NCI-H748 treated with DMSO at 0.1 percent for 48 hours (cell line): ENCODE measurements around the gene SLC51A.
"Not testable (repeated sequence)": the region's sequence is repeated elsewhere in the genome, so short reads cannot be mapped to it uniquely, and the experiment has no call there.

Source experiments
- DNase-seq: peaks from one replicate; lab custom pipeline; 2025; lab: John Stamatoyannopoulos, UW

SLC51A gene

DNA sequence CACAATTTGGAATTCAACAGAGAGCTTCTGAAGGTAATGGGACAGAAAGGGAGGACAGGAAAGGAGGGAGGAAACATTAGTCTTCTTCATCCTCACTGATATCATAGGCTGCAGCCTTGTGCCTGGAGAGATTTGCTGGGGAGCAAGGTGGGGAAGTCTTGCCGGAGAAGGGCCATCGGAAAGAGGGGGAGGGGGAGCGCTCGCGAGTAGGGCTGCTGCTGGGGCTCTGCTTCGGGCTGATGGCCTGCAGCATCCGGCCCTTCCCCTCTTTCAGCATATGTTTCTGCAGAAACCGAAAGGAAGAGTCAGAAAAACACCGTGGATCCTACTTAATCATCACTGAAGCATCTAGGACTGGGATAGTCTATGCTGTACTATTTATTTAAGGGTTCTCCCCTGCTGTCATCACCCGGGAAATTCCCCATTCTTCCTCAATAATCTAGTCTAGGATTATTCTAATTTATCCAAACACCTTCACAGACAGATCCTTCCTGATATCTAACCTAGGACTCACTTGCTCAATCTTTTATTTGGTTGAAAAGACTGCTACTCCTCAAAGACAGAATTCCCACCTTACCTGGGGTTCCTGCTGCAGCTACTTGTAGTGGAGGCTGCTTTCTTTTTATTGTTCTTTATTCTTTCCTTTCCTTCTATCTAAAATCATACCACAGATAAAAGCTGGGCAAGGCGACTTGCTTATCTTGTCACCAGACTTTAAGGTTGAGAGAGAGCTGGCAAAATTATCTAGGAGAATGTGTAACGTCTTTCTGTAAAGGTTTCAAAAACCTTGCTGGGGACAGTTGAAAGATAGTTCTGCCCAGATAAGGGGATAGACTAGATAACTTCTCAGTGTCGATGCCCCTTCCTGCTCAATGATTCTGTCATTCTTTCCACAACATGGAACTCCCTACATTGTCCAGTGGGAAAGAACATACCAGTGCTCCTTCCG lies 22.6 kb downstream of the SLC51A start:
- no peak for DNase-seq

DNA sequence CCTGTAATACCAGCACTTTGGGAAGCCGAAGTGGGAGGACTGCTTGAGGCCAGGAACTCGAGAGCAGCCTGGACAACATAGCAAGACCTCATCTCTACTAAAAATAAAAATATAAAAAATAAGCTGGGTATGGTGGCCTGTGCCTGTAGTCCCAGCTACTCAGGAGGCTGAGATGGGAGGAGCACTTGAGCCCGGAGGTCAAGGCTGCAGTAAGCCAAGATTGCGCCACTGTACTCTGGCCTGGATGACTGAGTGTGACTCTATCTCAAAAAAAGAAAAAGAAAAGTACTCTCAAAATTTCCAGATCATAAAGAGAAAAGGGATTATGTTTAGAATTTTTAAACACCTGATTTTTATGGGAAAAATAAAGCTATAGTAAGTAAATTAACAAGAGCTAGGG lies 24.1 kb downstream of the SLC51A start:
- no peak for DNase-seq

DNA sequence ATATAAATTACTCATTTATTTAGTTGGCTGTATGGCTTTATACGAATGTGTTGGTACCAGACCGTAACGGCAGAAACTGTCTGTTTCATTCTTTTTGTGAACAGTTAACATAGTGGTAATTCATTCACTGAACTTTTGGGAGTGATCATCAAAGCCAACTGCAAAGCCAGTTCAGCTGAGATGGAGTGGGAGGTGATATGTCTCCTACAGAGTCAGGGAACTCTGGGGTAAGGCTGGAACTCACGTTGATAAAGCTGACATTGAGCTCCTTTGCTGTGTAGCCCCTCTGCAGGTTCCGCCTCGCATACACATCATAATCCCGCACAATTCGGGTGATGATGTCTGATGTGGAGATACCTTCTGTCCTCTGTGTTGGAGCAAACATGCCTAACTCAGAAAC lies 25.4 kb downstream of the SLC51A start:
- DNase-seq, result no peak

DNA sequence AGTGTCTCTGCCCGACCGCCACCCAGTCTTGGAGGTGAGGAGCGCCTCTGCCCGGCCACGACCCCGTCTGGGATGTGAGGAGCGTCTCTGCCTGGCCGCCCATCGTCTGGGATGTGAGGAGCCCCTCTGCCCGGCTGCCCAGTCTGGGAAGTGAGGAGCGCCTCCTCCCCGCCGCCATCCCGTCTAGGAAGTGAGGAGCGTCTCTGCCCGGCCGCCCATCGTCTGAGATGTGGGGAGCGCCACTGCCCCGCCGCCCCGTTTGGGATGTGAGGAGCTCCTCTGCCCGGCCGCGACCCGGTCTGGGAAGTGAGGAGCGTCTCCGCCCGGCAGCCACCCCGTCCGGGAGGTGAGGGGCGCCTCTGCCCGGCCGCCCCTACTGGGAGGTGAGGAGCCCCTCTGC lies 27.8 kb downstream of the SLC51A start:
- not testable (repeated sequence) for DNase-seq

DNA sequence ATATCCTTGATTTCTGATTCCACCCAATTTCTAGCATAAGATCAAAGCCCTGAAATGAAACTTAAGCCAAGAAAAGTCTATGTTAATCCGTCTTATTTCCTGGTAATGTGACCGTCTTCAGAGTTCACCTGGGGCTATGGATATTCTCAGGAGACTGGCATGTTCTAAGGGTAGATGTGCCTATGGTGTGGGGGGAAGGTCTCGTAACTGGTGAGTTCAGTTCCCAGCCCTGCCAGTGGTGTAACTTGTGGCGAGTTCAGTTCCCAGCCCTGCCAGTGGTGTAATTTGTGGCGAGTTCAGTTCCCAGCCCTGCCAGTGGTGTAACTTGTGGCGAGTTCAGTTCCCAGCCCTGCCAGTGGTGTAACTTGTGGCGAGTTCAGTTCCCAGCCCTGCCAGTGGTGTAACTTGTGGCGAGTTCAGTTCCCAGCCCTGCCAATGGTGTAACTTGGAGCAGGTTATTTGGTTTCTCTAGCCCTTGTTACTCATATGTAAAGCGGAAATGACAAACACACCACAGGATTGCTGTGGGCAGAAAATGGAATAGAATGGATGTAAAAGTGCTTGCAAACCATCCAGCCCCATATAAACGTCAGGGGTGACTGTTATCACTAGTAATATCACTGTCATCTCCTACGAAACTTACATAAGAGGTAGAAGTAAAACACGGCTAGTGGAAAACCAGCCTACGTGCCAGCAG lies 30.4 kb downstream of the SLC51A start:
- no peak for DNase-seq

DNA sequence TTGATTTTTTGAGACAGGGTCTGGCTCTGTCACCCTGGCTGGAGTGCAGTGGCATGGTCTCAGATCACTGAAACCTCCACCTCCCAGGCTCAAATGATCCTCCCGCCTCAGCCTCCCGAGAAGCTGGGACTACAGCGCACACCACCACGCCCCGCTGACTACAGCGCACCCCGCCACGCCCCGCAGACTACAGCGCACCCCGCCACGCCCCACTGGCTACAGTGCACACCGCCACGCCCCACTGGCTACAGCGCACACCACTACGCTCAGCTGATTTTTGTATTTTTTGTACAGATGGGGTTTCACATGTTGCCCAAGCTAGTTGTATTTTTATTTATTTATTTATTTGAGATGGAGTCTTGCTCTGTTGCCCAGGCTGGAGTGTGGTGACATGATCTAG lies 35.6 kb downstream of the SLC51A start:
- DNase-seq, result no peak

DNA sequence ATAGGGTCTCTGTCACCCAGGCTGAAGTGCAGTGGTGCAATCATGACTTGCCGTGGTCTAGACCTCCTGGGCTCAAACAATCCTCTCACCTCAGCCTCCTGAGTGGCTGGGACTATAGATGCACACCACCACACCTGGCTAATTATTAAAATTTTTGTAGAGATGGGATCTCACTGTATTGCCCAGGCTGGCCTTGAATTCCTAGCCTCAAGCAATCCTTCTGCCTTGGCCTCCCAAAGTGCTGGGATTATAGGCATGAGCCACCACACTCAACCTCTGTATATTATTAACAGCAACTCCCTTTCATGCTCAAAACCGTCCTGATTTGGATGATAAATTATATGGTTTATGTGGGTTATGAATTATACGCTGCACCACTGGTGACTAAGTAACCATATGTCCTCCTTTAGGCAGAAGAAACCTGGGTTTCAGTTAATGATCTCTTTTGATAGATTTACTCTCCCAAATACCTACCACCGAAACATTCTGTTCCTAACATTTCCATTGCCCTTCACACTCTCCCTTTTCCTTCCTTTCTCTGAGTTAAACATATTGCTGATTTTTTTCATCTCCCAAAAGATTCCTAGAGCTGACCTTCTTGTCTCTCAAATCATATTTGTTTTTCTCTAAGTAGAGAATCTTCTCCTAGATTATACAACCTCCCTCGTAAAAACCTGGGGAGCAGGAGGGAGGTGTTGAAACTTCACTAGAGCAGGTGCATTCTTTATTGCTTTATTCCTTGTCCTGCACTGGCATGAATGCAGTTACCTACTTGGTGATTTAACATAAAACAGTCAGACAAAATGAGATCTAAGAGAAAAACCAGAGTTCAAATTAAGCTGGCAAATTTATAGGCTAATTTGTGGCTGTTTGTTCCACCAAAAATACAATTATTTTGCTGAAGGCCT lies 38.3 kb downstream of the SLC51A start:
- DNase-seq, result no peak

DNA sequence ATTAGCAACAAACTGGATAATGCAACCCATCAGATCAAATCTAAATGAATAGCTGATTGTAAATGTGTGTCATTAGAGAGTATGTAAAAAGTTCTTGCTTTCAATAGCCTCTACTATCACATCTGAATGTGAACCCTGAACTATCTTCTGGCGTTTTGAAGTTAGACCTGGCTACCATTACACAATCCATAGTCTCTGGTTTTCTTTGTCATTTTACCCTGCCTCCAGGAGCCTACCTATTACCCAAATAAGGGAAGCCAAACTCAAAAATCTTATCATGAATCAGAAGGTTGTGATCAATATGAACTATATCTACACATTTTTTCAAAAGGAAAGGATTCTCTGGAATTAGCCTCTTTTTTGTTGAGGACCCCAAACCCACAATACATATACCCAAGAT lies 39.4 kb downstream of the SLC51A start:
- DNase-seq, result no peak

DNA sequence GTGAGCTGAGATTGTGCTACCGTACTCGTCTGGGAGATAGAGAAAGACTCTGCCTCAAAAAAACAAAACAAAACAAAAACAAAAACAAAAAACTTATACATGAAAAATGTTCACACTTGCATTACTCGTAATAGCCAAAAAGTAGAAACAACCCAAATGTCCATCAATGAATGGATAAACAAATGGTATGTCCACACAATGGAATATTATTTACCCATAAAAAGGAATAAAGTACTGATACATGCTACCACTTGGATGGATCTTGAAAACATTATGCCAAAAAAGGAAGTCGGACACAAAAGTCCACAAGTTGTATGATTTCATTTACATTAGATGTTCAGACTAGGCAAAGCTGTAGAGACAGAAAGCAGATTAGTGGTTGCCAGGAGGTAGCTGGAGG lies 44.5 kb downstream of the SLC51A start:
- DNase-seq, result no peak

DNA sequence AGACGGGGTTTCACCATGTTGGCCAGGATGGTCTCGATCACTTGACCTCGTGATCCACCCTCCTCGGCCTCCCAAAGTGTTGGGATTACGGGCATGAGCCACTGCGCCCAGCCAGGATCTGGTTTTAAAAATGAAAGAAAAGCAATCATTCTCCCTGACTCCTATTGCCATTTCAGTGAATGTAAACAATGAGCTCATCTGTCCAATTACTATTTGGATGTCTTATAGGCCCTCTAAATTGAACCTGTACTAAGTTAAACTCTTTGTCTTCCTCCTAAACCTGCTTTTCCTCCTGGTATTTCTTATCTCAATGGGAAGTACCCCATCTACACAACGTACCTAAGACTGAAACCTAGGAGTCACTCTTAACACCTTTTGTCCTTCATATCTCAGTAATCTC lies 47.5 kb downstream of the SLC51A start:
- DNase-seq, result no peak

DNA sequence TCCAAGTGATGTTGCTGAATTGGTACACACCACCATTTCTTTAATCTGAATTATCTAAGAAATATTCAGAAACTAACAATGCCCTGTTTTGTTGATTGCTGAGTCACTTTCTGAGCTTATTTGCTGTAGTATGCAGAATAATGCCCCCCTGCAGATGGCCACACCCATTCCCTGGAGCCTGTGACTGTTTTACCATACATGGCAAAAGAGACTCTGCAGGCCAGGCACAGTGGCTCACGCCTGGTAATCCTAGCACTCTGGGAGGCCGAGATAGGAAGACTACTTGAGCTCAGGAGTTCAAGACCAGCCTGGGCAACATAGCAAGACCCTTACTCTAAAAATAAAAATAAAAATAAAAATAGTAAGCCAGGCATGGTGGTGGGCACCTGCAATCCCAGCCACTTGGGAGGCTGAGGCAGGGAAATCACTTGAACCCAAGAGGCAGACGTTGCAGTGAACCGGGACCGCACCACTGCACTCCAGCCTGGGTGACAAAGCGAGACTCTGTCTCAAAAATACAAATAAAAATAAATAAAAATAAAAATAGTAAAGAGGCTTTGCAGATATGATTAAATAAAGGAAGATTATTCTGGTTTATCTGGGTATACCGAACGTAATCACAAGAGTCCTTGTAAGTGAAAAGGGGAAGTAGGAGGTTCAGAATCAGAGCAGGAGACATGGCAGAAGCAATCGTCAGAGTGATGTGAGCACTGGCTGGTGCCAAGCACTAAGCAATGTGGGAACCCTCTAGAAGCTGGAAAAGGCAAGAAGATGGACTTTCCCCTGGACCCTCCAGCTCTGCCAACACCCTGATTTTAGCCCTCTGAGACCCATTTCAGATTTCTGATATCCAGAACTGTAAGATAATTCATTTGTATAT lies 52.2 kb downstream of the SLC51A start:
- DNase-seq, result no peak

DNA sequence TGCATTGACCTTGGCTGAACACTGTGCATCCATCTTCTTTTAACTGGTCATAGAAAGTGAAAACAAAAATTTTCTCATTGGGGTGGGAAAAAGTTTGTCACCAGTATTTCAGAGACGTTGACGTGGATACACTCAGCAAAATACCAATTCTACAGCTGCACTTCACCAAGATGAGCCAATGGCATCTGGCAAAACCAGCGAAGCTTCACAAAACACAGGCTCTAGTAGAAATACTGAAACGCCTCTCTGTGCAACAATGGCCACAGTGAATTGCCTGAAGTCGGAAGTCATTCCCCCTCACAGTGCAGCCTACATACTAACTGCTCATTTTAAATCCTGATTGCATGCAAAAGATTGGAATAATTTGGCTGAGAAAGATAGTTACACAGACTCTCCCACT lies 54.2 kb downstream of the SLC51A start:
- DNase-seq, result no peak

DNA sequence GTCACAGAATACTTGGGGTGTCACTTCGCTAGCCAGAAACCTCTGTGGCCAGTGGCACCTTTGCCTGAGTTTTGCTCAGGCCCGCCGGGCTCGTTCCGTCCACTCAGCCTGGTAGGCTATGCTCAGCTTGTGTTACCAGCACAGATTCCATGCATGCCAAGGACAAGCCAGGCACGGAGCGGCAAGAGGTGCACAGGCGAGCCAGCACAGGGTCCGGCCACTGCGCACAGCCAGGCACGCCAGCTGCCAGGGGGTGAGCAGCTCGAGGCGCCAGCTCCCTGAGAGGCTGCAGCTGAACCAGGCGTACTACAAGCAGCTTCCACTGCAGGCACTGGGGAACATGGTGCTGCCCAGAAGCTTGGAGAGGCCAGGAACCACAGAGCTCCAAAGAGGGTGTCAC lies 56.5 kb downstream of the SLC51A start:
- no peak for DNase-seq

DNA sequence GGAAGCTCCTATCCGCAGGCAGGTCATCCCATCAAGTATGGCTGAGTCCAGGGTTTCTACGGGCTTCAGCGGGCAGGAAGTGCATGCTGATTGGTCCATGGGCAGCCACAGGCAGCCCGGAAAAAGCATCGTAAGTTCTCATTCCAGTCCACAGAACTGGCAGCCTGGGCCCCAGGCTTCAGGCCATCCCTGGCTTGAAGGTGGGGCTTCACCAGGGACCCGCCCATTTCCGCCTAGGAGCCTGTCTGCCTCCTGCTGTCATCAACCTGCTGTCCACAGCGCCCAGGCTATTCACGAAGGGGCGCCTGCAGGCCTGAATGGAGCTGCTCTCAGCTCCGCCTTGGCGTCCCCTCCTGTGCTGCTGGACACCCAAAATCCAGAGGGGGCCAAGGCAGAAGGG lies 57.3 kb downstream of the SLC51A start:
- DNase-seq, result no peak

DNA sequence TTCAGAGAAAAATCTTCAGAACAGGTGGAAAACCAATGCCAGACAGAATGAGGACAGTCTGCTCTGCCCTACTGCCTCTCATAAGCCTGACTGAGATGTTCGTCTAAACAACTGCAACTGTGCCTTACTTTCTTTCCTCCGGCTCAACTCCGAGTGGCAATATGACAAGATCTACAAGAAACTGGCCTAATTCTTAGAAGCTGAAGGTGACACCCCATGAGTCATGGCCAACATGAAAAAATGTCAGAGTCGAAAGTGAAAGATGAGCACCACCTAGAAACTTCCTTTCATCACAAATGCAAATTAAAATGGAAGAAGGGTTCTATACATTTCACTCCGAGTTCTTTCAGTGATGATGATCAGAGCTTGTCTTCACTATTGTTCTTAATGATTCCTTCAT lies 58.3 kb downstream of the SLC51A start:
- no peak for DNase-seq

DNA sequence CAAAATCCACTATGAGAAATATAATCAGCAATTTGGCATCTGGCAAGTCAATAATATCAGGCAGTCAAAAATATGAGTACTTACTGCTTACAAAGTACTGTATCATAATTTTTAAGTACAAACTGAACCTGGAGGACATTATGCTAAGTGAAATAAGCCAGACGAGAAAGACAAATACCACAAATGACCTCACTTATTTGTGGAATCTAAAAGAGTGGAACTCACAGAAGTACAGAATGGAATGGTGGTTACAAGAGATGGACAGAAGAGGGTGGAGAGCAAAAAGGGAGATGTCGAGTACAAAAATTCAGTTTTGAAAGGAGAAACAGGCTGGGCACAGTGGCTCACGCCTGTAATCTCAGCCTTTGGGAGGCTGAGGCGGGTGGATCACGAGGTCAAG lies 58.8 kb downstream of the SLC51A start:
- no peak for DNase-seq

DNA sequence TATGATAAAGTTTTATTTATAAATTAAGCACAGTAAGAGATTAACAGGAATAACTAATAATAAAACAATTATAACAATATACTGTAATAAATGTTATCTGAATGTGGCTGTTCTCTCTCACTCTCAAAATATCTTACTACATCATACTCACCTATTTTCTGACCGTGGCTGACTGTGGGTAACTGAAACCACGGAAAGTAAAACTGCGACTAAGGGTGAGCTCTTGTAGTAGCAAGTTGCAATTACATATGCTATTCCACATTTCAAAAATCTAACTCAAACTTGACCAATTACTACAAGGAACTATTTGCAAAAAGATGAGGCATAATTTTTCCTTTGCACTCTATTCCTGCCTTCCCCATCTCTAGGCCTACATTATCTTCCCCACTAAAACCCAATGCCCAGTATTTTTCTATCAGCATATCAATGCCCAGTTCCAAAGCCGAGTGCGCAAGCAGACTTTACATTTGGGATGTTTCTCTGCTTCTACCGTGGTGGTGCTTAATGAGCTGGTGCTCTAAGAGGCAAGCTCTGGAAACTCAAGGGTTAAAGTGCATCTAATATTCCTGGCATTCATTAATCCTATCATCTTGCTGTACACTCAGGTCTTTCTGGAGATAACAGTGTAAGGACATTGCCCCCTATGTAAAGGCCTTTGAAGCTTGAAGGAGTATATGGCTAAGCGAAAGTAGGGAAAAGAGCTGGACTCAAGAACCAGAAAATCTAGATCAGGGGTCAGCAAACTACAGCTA lies 64.5 kb downstream of the SLC51A start:
- DNase-seq, result no peak

DNA sequence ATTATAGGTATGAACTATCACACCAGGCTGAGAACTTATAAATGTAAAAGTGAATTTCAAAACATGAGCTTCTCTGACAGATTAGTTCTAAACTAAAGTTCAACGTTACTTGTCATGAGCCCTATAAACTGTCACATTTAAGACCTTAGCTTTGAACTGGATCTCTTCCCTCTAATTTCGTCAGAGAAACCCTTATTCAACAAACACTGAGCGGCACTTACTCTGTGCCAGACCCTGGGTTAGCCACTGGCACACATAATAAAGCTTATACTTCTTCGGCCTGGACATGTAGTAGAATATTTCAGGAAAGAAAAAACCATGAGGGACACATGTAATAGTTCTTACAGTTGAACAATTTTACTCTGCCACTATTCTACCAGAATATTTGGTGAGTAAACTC lies 65.6 kb downstream of the SLC51A start:
- no peak for DNase-seq
